ENCODE results near the gene CDC42BPG. TPM values are rescaled to one million over a fixed set of nuclear protein-coding genes. Genes with fewer than 3 reads are reported as not detected.

Gene CDC42BPG
- total RNA-seq = under 1 TPM; 0.61 to 0.76 TPM

- ATAC-seq (peak; percentile 51 to 70), DNase-seq (ENCODE audit: low spot score in 2 of 2) (peak; percentile 65 to 73)
- Mint-ChIP-seq H3K9me3 (no peaks in the 10 kb centered on the region), H3K27ac (peak within 1 kb of the TSS in 1 of 2 donors; percentile 68), H3K36me3 (no peaks in the 10 kb centered on the region)
Measured at GRCh38 chr11:64844330-64845128, at the start of gene CDC42BPG. TSS of gene CDC42BPG (minus strand) at chr11:64844653. CDS start at chr11:64844569, 84 bp downstream.

GRCh38 chr11:64893194-64894069 lies 49.0 kb upstream of the CDC42BPG start:
- DNase-seq (ENCODE audit: low spot score in 2 of 2) (no peak), ATAC-seq (no peak)
- peak overlapping the region in 1 of 2 donors; percentile 39 for H3K27ac Mint-ChIP-seq
- no peaks in the 10 kb centered on the region for H3K9me3 Mint-ChIP-seq
- no peaks in the 10 kb centered on the region for H3K36me3 Mint-ChIP-seq

GRCh38 chr11:64892838-64893193 lies 48.4 kb upstream of the CDC42BPG start:
- Mint-ChIP-seq H3K9me3 (no peaks in the 10 kb centered on the region), H3K36me3 (no peaks in the 10 kb centered on the region), H3K27ac (no peak overlapping the region)
- ATAC-seq = no peak
- no peak for DNase-seq (ENCODE audit: low spot score in 2 of 2)

GRCh38 chr11:64892411-64892831 lies 48.0 kb upstream of the CDC42BPG start:
- DNase-seq (ENCODE audit: low spot score in 2 of 2) (no peak), ATAC-seq (no peak)
- H3K27ac Mint-ChIP-seq = peak overlapping the region; percentile 30 to 33
- no peaks in the 10 kb centered on the region for H3K9me3 Mint-ChIP-seq
- no peaks in the 10 kb centered on the region for H3K36me3 Mint-ChIP-seq

GRCh38 chr11:64891880-64892279 lies 47.4 kb upstream of the CDC42BPG start:
- DNase-seq (ENCODE audit: low spot score in 2 of 2) (no peak), ATAC-seq (no peak)
- no peaks in the 10 kb centered on the region for H3K9me3 Mint-ChIP-seq
- no peaks in the 10 kb centered on the region for H3K36me3 Mint-ChIP-seq
- H3K27ac Mint-ChIP-seq = peak overlapping the region; percentile 30 to 44

- Mint-ChIP-seq H3K36me3 (no peaks in the 10 kb centered on the region), H3K9me3 (no peaks in the 10 kb centered on the region), H3K27ac (peak overlapping the region; percentile 30 to 44)
- ATAC-seq = no peak
- DNase-seq (ENCODE audit: low spot score in 2 of 2) = no peak
Measured at GRCh38 chr11:64891215-64891848, 46.9 kb upstream of the CDC42BPG start.

GRCh38 chr11:64890522-64890939 lies 46.1 kb upstream of the CDC42BPG start:
- H3K36me3 Mint-ChIP-seq = no peaks in the 10 kb centered on the region
- H3K27ac Mint-ChIP-seq = peak overlapping the region in 1 of 2 donors; percentile 72
- no peak for ATAC-seq
- no peaks in the 10 kb centered on the region for H3K9me3 Mint-ChIP-seq
- no peak for DNase-seq (ENCODE audit: low spot score in 2 of 2)

GRCh38 chr11:64888729-64889511 lies 44.5 kb upstream of the CDC42BPG start:
- H3K9me3 Mint-ChIP-seq = no peaks in the 10 kb centered on the region
- no peak for DNase-seq (ENCODE audit: low spot score in 2 of 2)
- peak in 1 of 2 donors; percentile 15 for ATAC-seq
- H3K27ac Mint-ChIP-seq = no peak overlapping the region
- no peaks in the 10 kb centered on the region for H3K36me3 Mint-ChIP-seq

- no peak for DNase-seq (ENCODE audit: low spot score in 2 of 2)
Measured at GRCh38 chr11:64888406-64888728, 43.9 kb upstream of the CDC42BPG start.

GRCh38 chr11:64887757-64888405 lies 43.4 kb upstream of the CDC42BPG start:
- DNase-seq (ENCODE audit: low spot score in 2 of 2) (peak; percentile 82 to 96), ATAC-seq (peak; percentile 81 to 89)
- Mint-ChIP-seq H3K36me3 (no peaks in the 10 kb centered on the region), H3K27ac (peak overlapping the region; percentile 46 to 62), H3K9me3 (no peaks in the 10 kb centered on the region)

More at GRCh38 chr11:64888406-64888728, 43.9 kb upstream of the CDC42BPG start:
- no peak for ATAC-seq
- Mint-ChIP-seq H3K36me3 (no peaks in the 10 kb centered on the region), H3K27ac (peak overlapping the region; percentile 46 to 62), H3K9me3 (no peaks in the 10 kb centered on the region)

GRCh38 chr11:64887234-64887756 lies 42.8 kb upstream of the CDC42BPG start:
- ATAC-seq = no peak
- H3K27ac Mint-ChIP-seq = peak overlapping the region; percentile 25 to 46
- no peaks in the 10 kb centered on the region for H3K36me3 Mint-ChIP-seq
- DNase-seq (ENCODE audit: low spot score in 2 of 2) = no peak
- H3K9me3 Mint-ChIP-seq = no peaks in the 10 kb centered on the region

- DNase-seq (ENCODE audit: low spot score in 2 of 2) (no peak), ATAC-seq (peak; percentile 73 to 91)
- no peaks in the 10 kb centered on the region for H3K36me3 Mint-ChIP-seq
- H3K9me3 Mint-ChIP-seq = no peaks in the 10 kb centered on the region
- H3K27ac Mint-ChIP-seq = peak overlapping the region; percentile 70 to 94
Measured at GRCh38 chr11:64885367-64886286, 41.2 kb upstream of the CDC42BPG start.

GRCh38 chr11:64884019-64884418 lies 39.6 kb upstream of the CDC42BPG start:
- DNase-seq (ENCODE audit: low spot score in 2 of 2) = no peak
- H3K27ac Mint-ChIP-seq = peak overlapping the region in 1 of 2 donors; percentile 46
- ATAC-seq = no peak
- no peaks in the 10 kb centered on the region for H3K36me3 Mint-ChIP-seq
- no peaks in the 10 kb centered on the region for H3K9me3 Mint-ChIP-seq

- Mint-ChIP-seq H3K27ac (no peak overlapping the region), H3K9me3 (no peaks in the 10 kb centered on the region)
Measured at GRCh38 chr11:64883575-64883974, 39.1 kb upstream of the CDC42BPG start.

GRCh38 chr11:64882243-64882642 lies 37.8 kb upstream of the CDC42BPG start:
- no peak for DNase-seq (ENCODE audit: low spot score in 2 of 2)
- no peak overlapping the region for H3K27ac Mint-ChIP-seq
- no peaks in the 10 kb centered on the region for H3K9me3 Mint-ChIP-seq
- peaks cover 5 to 9% of the 10 kb centered on the region in 2 donors for H3K36me3 Mint-ChIP-seq
- no peak for ATAC-seq

More at GRCh38 chr11:64883575-64883974, 39.1 kb upstream of the CDC42BPG start:
- no peak for DNase-seq (ENCODE audit: low spot score in 2 of 2)
- H3K36me3 Mint-ChIP-seq = no peaks in the 10 kb centered on the region
- ATAC-seq = no peak

Data from activated naive CD4-positive, alpha-beta T cell treated with anti-CD3 and anti-CD28 coated beads, Interleukin-2, amount 50 U/mL, for 72 hours (primary cell).